MM.1S (cell line): ENCODE data around the gene TMEM115.

Source experiments
- DNase-seq: peaks from one replicate; pipeline ENCODE4 v3.0.0-alpha.2; 2015
- H2AFZ ChIP-seq: fragments of 300-600 bp; sonication (generic); 2 replicates; pipeline ENCODE4 v1.6.0; 2016; ENCODE audit warnings: antibody characterized with exemption, low read length
- H3F3A ChIP-seq: fragments of 300-600 bp; sonication (generic); 2 replicates; pipeline ENCODE4 v1.6.1; 2016; ENCODE audit warnings: mild to moderate bottlenecking, antibody characterized with exemption, low read length, moderate library complexity, mixed read lengths; ENCODE audit not compliant: insufficient read depth
- H3K27ac ChIP-seq: fragments of 300-600 bp; sonication (generic); 2 replicates; pipeline ENCODE4 v1.5.1; 2016; ENCODE audit warnings: mild to moderate bottlenecking, low read length
- H3K27me3 ChIP-seq: fragments of 300-600 bp; sonication (generic); replicated peaks from 2 replicates; pipeline ENCODE4 v1.6.0; 2016; ENCODE audit warnings: low read length; ENCODE audit not compliant: insufficient read depth
- H3K36me3 ChIP-seq: fragments of 300-600 bp; sonication (generic); replicated peaks from 2 replicates; pipeline ENCODE4 v1.6.1; 2016; ENCODE audit warnings: mild to moderate bottlenecking, low read length, mixed read lengths; ENCODE audit not compliant: insufficient read depth
- H3K4me1 ChIP-seq: fragments of 300-600 bp; sonication (generic); 2 replicates; pipeline ENCODE4 v1.6.1; 2016; ENCODE audit warnings: low read length, mixed read lengths
- H3K4me2 ChIP-seq: fragments of 300-600 bp; sonication (generic); 2 replicates; pipeline ENCODE4 v1.6.0; 2016; ENCODE audit warnings: low read depth, low read length
- H3K4me3 ChIP-seq: fragments of 300-600 bp; sonication (generic); 2 replicates; pipeline ENCODE4 v1.5.1; 2016; ENCODE audit warnings: low read length, mixed read lengths
- H3K79me2 ChIP-seq: fragments of 300-600 bp; sonication (generic); 2 replicates; pipeline ENCODE4 v1.6.1; 2016; ENCODE audit warnings: mixed run types, low read length, mixed read lengths
- H3K9ac ChIP-seq: fragments of 300-600 bp; sonication (generic); 2 replicates; pipeline ENCODE4 v1.6.1; 2016; ENCODE audit warnings: low read length, mixed read lengths
- H3K9me2 ChIP-seq: fragments of 300-600 bp; sonication (generic); replicated peaks from 2 replicates; pipeline ENCODE4 v1.6.1; 2016; ENCODE audit warnings: mild to moderate bottlenecking, low read length, mixed read lengths; ENCODE audit not compliant: insufficient read depth
- H3K9me3 ChIP-seq: fragments of 300-600 bp; sonication (generic); replicated peaks from 2 replicates; pipeline ENCODE4 v1.6.1; 2016; ENCODE audit warnings: mild to moderate bottlenecking, low read length, mixed read lengths; ENCODE audit not compliant: insufficient read depth
- H4K20me1 ChIP-seq: fragments of 300-600 bp; sonication (generic); 2 replicates; pipeline ENCODE4 v1.6.1; 2016; ENCODE audit warnings: mild to moderate bottlenecking, low read length, moderate library complexity, mixed read lengths; ENCODE audit not compliant: insufficient read depth
- CTCF ChIP-seq: fragments of 300-600 bp; sonication (generic); IDR thresholded peaks from 2 replicates; pipeline ENCODE4 v1.5.1; 2016; ENCODE audit warnings: antibody characterized with exemption, low read length, mixed read lengths
- EZH2 ChIP-seq: fragments of 300-600 bp; sonication (generic); optimal IDR thresholded peaks from 2 replicates; pipeline ENCODE3; 2017; ENCODE audit warnings: low read depth, mild to moderate bottlenecking, antibody characterized with exemption, low read length, mixed read lengths
- EZH2phosphoT487 ChIP-seq: fragments of 300-600 bp; sonication (generic); IDR thresholded peaks from 2 replicates; pipeline ENCODE4 v1.6.1; 2018; ENCODE audit warnings: antibody characterized with exemption, low read length

Gene TMEM115

DNA sequence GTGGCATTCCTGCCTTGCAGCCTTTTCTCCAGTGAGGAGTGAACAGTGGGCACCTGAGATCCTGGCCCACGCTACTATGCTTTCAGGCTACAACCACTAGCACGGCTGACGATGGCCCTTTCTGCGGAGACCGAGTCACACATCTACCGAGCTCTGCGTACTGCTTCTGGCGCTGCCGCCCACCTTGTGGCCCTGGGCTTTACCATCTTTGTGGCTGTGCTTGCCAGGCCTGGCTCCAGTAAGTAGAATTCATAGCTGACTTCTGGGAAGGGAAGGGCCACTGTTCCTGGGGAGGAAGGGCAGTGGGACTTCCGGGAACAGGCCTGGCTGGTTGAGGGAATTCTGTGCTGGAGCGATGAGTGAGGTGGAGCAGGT is 8.0 kb downstream of the TMEM115 start:
- TF ChIP-seq CTCF (no peak), EZH2phosphoT487 (no peak), EZH2 (no peak)
- Histone ChIP-seq H3K27ac (no peak overlapping the region), H3K4me2 (peak overlapping the region; percentile 99), H3K4me1 (peaks cover 18% of the 10 kb centered on the region), H3K9me2 (no peaks in the 10 kb centered on the region), H3K9ac (peak overlapping the region; percentile 82), H3K27me3 (no peaks in the 10 kb centered on the region), H3K9me3 (no peaks in the 10 kb centered on the region), H3K36me3 (peaks cover 4% of the 10 kb centered on the region; the same call in 1 of the 2 replicates), H3K4me3 (peak overlapping the region; percentile 81), H3F3A (0 out of 2 replicates have a peak, but pooled peaks cover 8% of the 10 kb centered on the region), H3K79me2 (peaks cover 65% of the 10 kb centered on the region), H2AFZ (peak overlapping the region; percentile 87; the same call in 1 of the 2 replicates), H4K20me1 (no peaks in the 10 kb centered on the region)
- no peak for DNase-seq

GRCh38 chr3:50350527-50351322 is 8.6 kb downstream of the TMEM115 start, which contains the start of the genes CYB561D2 and NPRL2:
TSS of gene CYB561D2 (plus strand) at chr3:50350862. CDS start at chr3:50351434, 572 bp downstream.
TSS of gene NPRL2 (minus strand) at chr3:50350775. CDS start at chr3:50350652, 123 bp downstream.
- peak within 1 kb of the TSS; percentile 81 for H3K4me3 ChIP-seq
- H3K9me2 ChIP-seq: no peaks in the 10 kb centered on the region
- 0 out of 2 replicates have a peak, but pooled peaks cover 8% of the 10 kb centered on the region for H3F3A ChIP-seq
- no peaks in the 10 kb centered on the region for H4K20me1 ChIP-seq
- DNase-seq: peak; percentile 98
- no peaks in the 10 kb centered on the region for H3K27me3 ChIP-seq
- H3K79me2 ChIP-seq: peaks cover 59% of the 10 kb centered on the region
- H3K9ac ChIP-seq: peak within 1 kb of the TSS; percentile 82
- no peaks in the 10 kb centered on the region for H3K9me3 ChIP-seq
- TF ChIP-seq EZH2: no peak
- no peak for TF ChIP-seq EZH2phosphoT487
- TF ChIP-seq CTCF: no peak
- peak within 1 kb of the TSS; percentile 74 for H3K27ac ChIP-seq
- H3K4me2 ChIP-seq: peak within 1 kb of the TSS; percentile 99
- peak within 1 kb of the TSS; percentile 87 for H2AFZ ChIP-seq
- H3K4me1 ChIP-seq: peaks cover 19% of the 10 kb centered on the region; the same call in 1 of the 2 replicates
- H3K36me3 ChIP-seq: peaks cover 1% of the 10 kb centered on the region; the same call in 1 of the 2 replicates

- H3K27ac ChIP-seq: peak overlapping the region; percentile 74; the same call in 1 of the 2 replicates
- no peaks in the 10 kb centered on the region for H4K20me1 ChIP-seq
- DNase-seq: no peak
- no peaks in the 10 kb centered on the region for H3K36me3 ChIP-seq
- H3F3A ChIP-seq: 0 out of 2 replicates have a peak, but pooled peaks cover 8% of the 10 kb centered on the region
- no peaks in the 10 kb centered on the region for H3K27me3 ChIP-seq
- H2AFZ ChIP-seq: peak overlapping the region; percentile 87
- no peaks in the 10 kb centered on the region for H3K9me2 ChIP-seq
- peak overlapping the region; percentile 82 for H3K9ac ChIP-seq
- peak overlapping the region; percentile 99 for H3K4me2 ChIP-seq
- TF ChIP-seq EZH2phosphoT487 (no peak), EZH2 (no peak), CTCF (no peak)
- H3K9me3 ChIP-seq: no peaks in the 10 kb centered on the region
- H3K79me2 ChIP-seq: peaks cover 53% of the 10 kb centered on the region
- H3K4me1 ChIP-seq: peaks cover 21% of the 10 kb centered on the region; the same call in 1 of the 2 replicates
- H3K4me3 ChIP-seq: peak overlapping the region; percentile 81
These were observed 9.2 kb downstream of the TMEM115 start for GRCh38 chr3:50350213-50350526.
